ENCODE measurements around the gene TGFBR3. TPM values are rescaled to one million over a fixed set of nuclear protein-coding genes. Genes with fewer than 3 reads are reported as not detected.

TGFBR3 gene
- total and polyA plus RNA-seq, 2 of the 4 experiments (the other 2 are of a cell fraction), result 3.0 to 11.3 TPM

DNA sequence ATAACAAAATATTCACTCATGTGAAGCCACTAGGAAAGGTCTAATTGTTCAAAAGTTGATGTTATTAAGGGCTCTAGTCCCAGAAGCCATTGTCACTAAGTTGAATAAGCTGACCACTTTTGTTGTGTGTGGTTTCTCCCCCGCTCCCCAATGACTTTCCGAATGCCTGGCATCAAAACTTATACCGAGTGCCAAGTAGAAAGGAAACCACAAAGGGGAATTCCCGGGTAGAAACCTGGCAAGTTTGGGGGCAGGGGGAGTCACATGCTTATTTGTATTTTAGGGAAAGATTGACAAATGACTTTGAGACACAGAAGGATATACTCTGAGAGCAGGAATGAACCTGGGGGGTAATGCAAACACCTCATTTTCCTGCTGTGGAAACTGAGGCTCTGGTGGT, 154.1 kb downstream of the TGFBR3 start:
- 0 out of 2 replicates have a peak overlapping the region, but pooled peaks have one; percentile 10 for H4K91ac ChIP-seq (ENCODE audit: insufficient read depth, low read depth, low read length)
- H3K23ac ChIP-seq (ENCODE audit: low read depth, low read length), result no peak overlapping the region
- H3K4me3 ChIP-seq (ENCODE audit: insufficient read depth, low read depth, low read length), result no peak overlapping the region
- BruUV-seq (replicated peaks), result no TSS peak
- no peak overlapping the region for H3K4me2 ChIP-seq (ENCODE audit: low read depth, low read length)
- dilution Hi-C loops (cut with HindIII; ENCODE audit: low sequenced_read_pairs, unreplicated experiment) (no loop called here), intact Hi-C loops (cut with micrococcal nuclease) (loop anchor here (10.0 kb wide), 1 partner anchor 217 kb away; no protein-coding TSS in a partner anchor), in situ Hi-C loops (cut with MboI; ENCODE audit: low sequenced_read_pairs) (loop anchor here (10.0 kb wide), 1 partner anchor 153 kb away; the partner anchor contains the start of gene TGFBR3)
- H3K9me1 ChIP-seq (ENCODE audit: insufficient read depth, low read length), result peaks cover 17% of the 10 kb centered on the region
- H3K18ac ChIP-seq (ENCODE audit: low read depth, low read length), result no peak overlapping the region
- ATAC-seq (ENCODE audit: low read depth), result no peak
- peaks cover 0 to 8% of the 10 kb centered on the region in 2 experiments; a peak in 1 of 4 replicates for H3K79me1 ChIP-seq (ENCODE audit: low read depth in 1 of 2, low read length in 2 of 2)
- no peak overlapping the region for H3K9ac ChIP-seq (ENCODE audit: low read depth, low read length)
- no peak overlapping the region for H3K56ac ChIP-seq (ENCODE audit: extremely low read depth, insufficient read depth, low read length)
- no peak overlapping the region for H4K8ac ChIP-seq (ENCODE audit: low read depth in 2 of 2, low read length in 2 of 2)
- CTCF ChIA-PET, result no interaction called here
- H3K36me3 ChIP-seq (ENCODE audit: control insufficient read depth, insufficient read depth, low read length), result peaks cover 16% of the 10 kb centered on the region
- H4K20me1 ChIP-seq (ENCODE audit: insufficient read depth, low read length), result no peaks in the 10 kb centered on the region
- DNase-seq, result peak; percentile 49
- POLR2A ChIA-PET (ENCODE audit: unreplicated experiment), result interaction anchor here (0.6 kb wide), 1 partner anchor 13 kb away, joined by 3 read pairs; no protein-coding TSS in a partner anchor
- no peak overlapping the region for H3K27ac ChIP-seq (ENCODE audit: insufficient read depth, low read length)
- no CpG with 5 or more reads among the region's 4 CpGs for WGBS, 2 experiments (ENCODE audit: extremely low coverage in 2 of 2, insufficient read length in 1 of 2)
- no peak overlapping the region for H2BK120ac ChIP-seq (ENCODE audit: low read depth, low read length)
- peak overlapping the region; percentile 47; the same call in 1 of the 2 replicates for H3K4ac ChIP-seq (ENCODE audit: low read depth, low read length)
- peaks cover 18% of the 10 kb centered on the region for H3K4me1 ChIP-seq (ENCODE audit: control insufficient read depth, insufficient read depth, low read length)
- H2BK5ac ChIP-seq (ENCODE audit: low read depth, low read length, poor library complexity, severe bottlenecking), result no peak overlapping the region
- H4K5ac ChIP-seq (ENCODE audit: low read depth, low read length), result no peak overlapping the region
- H2BK20ac ChIP-seq (ENCODE audit: low read depth, low read length), result no peak overlapping the region
- no peak overlapping the region for H2AK5ac ChIP-seq (ENCODE audit: low read depth, low read length)
- no peak overlapping the region for H2AFZ ChIP-seq (replicated peaks; ENCODE audit: low read length, poor library complexity)
- H3K9me3 ChIP-seq (ENCODE audit: control insufficient read depth, insufficient read depth, low read length), result no peaks in the 10 kb centered on the region
- no peak overlapping the region for H2AK9ac ChIP-seq (replicated peaks; ENCODE audit: low read depth, low read length, poor library complexity)
- no peak overlapping the region for H3K14ac ChIP-seq (replicated peaks; ENCODE audit: low read depth, low read length)
- H2BK15ac ChIP-seq (ENCODE audit: low read depth, low read length), result no peak overlapping the region
- no peak for TF ChIP-seq BHLHE40 (IDR thresholded peaks at IDR 0.05; ENCODE audit: low read depth, low read length)
- no peak for TF ChIP-seq ELK1 (IDR thresholded peaks at IDR 0.05; ENCODE audit: borderline replicate concordance, low read depth, low read length)
- no peak for TF ChIP-seq SMC3 (IDR thresholded peaks at IDR 0.05; ENCODE audit: low read depth, low read length)
- TF ChIP-seq MXI1 (IDR thresholded peaks at IDR 0.05; ENCODE audit: borderline replicate concordance, low read depth, low read length), result no peak
- TF ChIP-seq MAFK (IDR thresholded peaks at IDR 0.05; ENCODE audit: low read depth, low read length), result no peak
- no peak for TF ChIP-seq NFE2L2 (IDR thresholded peaks at IDR 0.05; ENCODE audit: low read depth, low read length)
- TF ChIP-seq, protein P1, sequence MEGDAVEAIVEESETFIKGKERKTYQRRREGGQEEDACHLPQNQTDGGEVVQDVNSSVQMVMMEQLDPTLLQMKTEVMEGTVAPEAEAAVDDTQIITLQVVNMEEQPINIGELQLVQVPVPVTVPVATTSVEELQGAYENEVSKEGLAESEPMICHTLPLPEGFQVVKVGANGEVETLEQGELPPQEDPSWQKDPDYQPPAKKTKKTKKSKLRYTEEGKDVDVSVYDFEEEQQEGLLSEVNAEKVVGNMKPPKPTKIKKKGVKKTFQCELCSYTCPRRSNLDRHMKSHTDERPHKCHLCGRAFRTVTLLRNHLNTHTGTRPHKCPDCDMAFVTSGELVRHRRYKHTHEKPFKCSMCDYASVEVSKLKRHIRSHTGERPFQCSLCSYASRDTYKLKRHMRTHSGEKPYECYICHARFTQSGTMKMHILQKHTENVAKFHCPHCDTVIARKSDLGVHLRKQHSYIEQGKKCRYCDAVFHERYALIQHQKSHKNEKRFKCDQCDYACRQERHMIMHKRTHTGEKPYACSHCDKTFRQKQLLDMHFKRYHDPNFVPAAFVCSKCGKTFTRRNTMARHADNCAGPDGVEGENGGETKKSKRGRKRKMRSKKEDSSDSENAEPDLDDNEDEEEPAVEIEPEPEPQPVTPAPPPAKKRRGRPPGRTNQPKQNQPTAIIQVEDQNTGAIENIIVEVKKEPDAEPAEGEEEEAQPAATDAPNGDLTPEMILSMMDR (conservative IDR thresholded peaks at IDR 0.05; ENCODE audit: low read depth, low read length), result no peak
- no peak for TF ChIP-seq RAD21 (IDR thresholded peaks at IDR 0.05; ENCODE audit: low read length)
- TF ChIP-seq FOS (IDR thresholded peaks at IDR 0.05; ENCODE audit: low read depth, low read length), result no peak
- no peaks in the 10 kb centered on the region for H3K27me3 ChIP-seq (ENCODE audit: control insufficient read depth, insufficient read depth, low read length)
